SH-SY5Y (cell line): ENCODE data around the gene FBL.

Experiments used
- GATA2 ChIP-seq: IDR thresholded peaks from 2 replicates; pipeline ENCODE4 v1.6.1; 2011; ENCODE audit warnings: mild to moderate bottlenecking, low read depth, low read length
- GATA3 ChIP-seq: IDR thresholded peaks from 2 replicates; pipeline ENCODE4 v1.6.1; 2011; ENCODE audit warnings: low read depth, mild to moderate bottlenecking, low read length, moderate library complexity

- TF ChIP-seq GATA2 (no peak), GATA3 (no peak)
These were observed 4.7 kb upstream of the FBL start for GRCh38 chr19:39850892-39851291.
